Stomach (tissue), 4 donors: Measurements from ENCODE around the gene PLXND1.

ENCODE experiments used
- EP300 ChIP-seq: sonication (generic); formaldehyde crosslinking; IDR thresholded peaks from one replicate; pipeline ENCODE4 v1.6.1; 2017; ENCODE audit warnings: antibody characterized with exemption
- TF ChIP-seq, protein P1 (sequence below), 7 experiments: fragments of 450-650 bp in 4 of 7; fragments of 200-600 bp in 3 of 7; sonication (generic) in 3 of 7; IDR thresholded peaks; one replicate each; pipeline ENCODE4 v1.5.1; 2016 to 2019; ENCODE audit warnings: antibody characterized with exemption in 7 of 7, control low read depth in 2 of 7, mild to moderate bottlenecking in 1 of 7

DNA sequence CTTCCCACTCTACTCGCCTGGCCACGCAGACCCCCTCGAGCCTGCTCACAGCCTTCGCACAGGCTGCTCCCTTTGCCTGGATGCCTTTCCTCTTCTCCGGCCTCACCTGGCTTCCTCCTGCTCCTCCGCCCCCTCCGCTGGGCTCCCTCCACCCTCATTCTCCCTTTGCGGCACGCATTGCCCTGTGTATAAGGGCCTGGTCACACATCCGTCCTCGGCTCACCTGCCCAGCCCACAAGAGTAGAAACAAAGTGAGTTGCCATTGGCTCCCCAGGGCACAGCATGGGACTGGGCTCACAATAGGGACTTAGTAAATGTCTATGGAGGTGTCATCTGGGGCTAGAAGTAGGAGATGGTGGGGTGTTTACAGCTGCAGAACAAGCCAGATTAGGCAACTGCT, 4.2 kb downstream of the PLXND1 start:
- TF ChIP-seq, protein P1, sequence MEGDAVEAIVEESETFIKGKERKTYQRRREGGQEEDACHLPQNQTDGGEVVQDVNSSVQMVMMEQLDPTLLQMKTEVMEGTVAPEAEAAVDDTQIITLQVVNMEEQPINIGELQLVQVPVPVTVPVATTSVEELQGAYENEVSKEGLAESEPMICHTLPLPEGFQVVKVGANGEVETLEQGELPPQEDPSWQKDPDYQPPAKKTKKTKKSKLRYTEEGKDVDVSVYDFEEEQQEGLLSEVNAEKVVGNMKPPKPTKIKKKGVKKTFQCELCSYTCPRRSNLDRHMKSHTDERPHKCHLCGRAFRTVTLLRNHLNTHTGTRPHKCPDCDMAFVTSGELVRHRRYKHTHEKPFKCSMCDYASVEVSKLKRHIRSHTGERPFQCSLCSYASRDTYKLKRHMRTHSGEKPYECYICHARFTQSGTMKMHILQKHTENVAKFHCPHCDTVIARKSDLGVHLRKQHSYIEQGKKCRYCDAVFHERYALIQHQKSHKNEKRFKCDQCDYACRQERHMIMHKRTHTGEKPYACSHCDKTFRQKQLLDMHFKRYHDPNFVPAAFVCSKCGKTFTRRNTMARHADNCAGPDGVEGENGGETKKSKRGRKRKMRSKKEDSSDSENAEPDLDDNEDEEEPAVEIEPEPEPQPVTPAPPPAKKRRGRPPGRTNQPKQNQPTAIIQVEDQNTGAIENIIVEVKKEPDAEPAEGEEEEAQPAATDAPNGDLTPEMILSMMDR (IDR thresholded peaks at IDR 0.05): no peak
- no peak for TF ChIP-seq EP300
